Astrocyte (in vitro differentiated cells and primary cell): ENCODE results near the gene EVA1C.

Experiments
- CTCF ChIP-seq: IDR thresholded peaks from 2 replicates; pipeline ENCODE4 v1.5.1; 2011; ENCODE audit warnings: low read depth, mild to moderate bottlenecking, inconsistent platforms, low read length, moderate library complexity; ENCODE audit not compliant: insufficient read depth
- EZH2 ChIP-seq: IDR thresholded peaks from 2 replicates; pipeline ENCODE4 v1.6.1; 2012; ENCODE audit warnings: mild to moderate bottlenecking, low read length, inconsistent platforms; ENCODE audit not compliant: insufficient read depth

GRCh38 chr21:32476661-32477423 lies 64.3 kb downstream of the EVA1C start:
- TF ChIP-seq EZH2 (no peak), CTCF (no peak)
